ENCODE measurements around the gene GDPD3.

GDPD3 gene

GRCh38 chr16:30092373-30093010, 20.8 kb downstream of the GDPD3 start:
- CTCF ChIA-PET = interaction anchor here (0.7 to 6.9 kb wide), 23 partner anchors 8 to 537 kb away, joined by 3 to 100 read pairs (median 7); partner anchors contain the start of genes ALDOA, DCTPP1, INO80E and PPP4C
- POLR2A ChIA-PET = interaction anchor here (1.0 to 3.3 kb wide), 3 partner anchors 12 to 26 kb away, joined by 4 to 24 read pairs (median 10); partner anchors contain the start of gene ALDOA

GRCh38 chr16:30091474-30092372, 21.6 kb downstream of the GDPD3 start, which contains the start of gene TBX6:
Gene TBX6 (minus strand): TSS chr16:30091924. CDS start chr16:30091193, 731 bp downstream.
- ChIA-PET CTCF (interaction anchor here (0.7 to 6.9 kb wide), 32 partner anchors 8 to 605 kb away, joined by 3 to 100 read pairs (median 5); partner anchors contain the start of genes ALDOA, DCTPP1, INO80E and PPP4C), POLR2A (interaction anchor here (0.7 to 3.3 kb wide), 6 partner anchors 11 to 279 kb away, joined by 3 to 24 read pairs (median 4); partner anchors contain the start of gene ALDOA)
- H3K4me3 ChIP-seq (ENCODE audit: low read depth, low read length) = peak within 1 kb of the TSS; percentile 56
- peak; percentile 84 for TF ChIP-seq CTCF (IDR thresholded peaks at IDR 0.05; ENCODE audit: insufficient read depth, low read length, missing control alignments)
- DNase-seq (ENCODE audit: low read depth, low spot score) = peak; percentile 16

More at GRCh38 chr16:30092373-30093010, 20.8 kb downstream of the GDPD3 start:
- peak; percentile 75 for TF ChIP-seq CTCF (IDR thresholded peaks at IDR 0.05; ENCODE audit: insufficient read depth, low read length, missing control alignments)
- no peak for DNase-seq (ENCODE audit: low read depth, low spot score)
- peak overlapping the region; percentile 56 for H3K4me3 ChIP-seq (ENCODE audit: low read depth, low read length)

GRCh38 chr16:30090610-30091331, 22.6 kb downstream of the GDPD3 start:
- ChIA-PET POLR2A (interaction anchor here (0.9 to 3.3 kb wide), 4 partner anchors 10 to 280 kb away, joined by 3 to 24 read pairs (median 7); partner anchors contain the start of gene ALDOA), CTCF (interaction anchor here (0.7 to 6.9 kb wide), 22 partner anchors 10 to 606 kb away, joined by 3 to 100 read pairs (median 6); partner anchors contain the start of genes ALDOA, PPP4C, TBC1D10B and ZNF771)
- DNase-seq (ENCODE audit: low read depth, low spot score) = no peak
- H3K4me3 ChIP-seq (ENCODE audit: low read depth, low read length) = no peak overlapping the region
- TF ChIP-seq CTCF (IDR thresholded peaks at IDR 0.05; ENCODE audit: insufficient read depth, low read length, missing control alignments) = no peak

- no peak for DNase-seq (ENCODE audit: low read depth, low spot score)
- CTCF ChIA-PET = interaction anchor here (0.7 to 6.9 kb wide), 5 partner anchors 10 to 534 kb away, joined by 3 to 100 read pairs (median 6); partner anchors contain the start of gene PPP4C
- TF ChIP-seq CTCF (IDR thresholded peaks at IDR 0.05; ENCODE audit: insufficient read depth, low read length, missing control alignments) = no peak
- POLR2A ChIA-PET = interaction anchor here (1.0 to 1.2 kb wide), 2 partner anchors 24 to 32 kb away, joined by 3 to 4 read pairs; partner anchors contain the start of gene ALDOA
- no peak overlapping the region for H3K4me3 ChIP-seq (ENCODE audit: low read depth, low read length)
These were observed 24.3 kb downstream of the GDPD3 start for GRCh38 chr16:30088832-30089624.

- POLR2A ChIA-PET = interaction anchor here (1.1 to 1.2 kb wide), 2 partner anchors 9 to 23 kb away, joined by 4 to 5 read pairs; partner anchors contain the start of gene ALDOA
- CTCF ChIA-PET = interaction anchor here (6.9 kb wide), 1 partner anchor 10 kb away, joined by 100 read pairs; the partner anchor contains the start of gene PPP4C
- no peak for DNase-seq (ENCODE audit: low read depth, low spot score)
- no peak overlapping the region for H3K4me3 ChIP-seq (ENCODE audit: low read depth, low read length)
- TF ChIP-seq CTCF (IDR thresholded peaks at IDR 0.05; ENCODE audit: insufficient read depth, low read length, missing control alignments) = no peak
These were observed 25.0 kb downstream of the GDPD3 start for GRCh38 chr16:30088237-30088831.

Measured in AG04449 (cell line).